Aorta (tissue), 5 donors: Measurements from ENCODE around the gene EVL. TPM values are rescaled to one million over a fixed set of nuclear protein-coding genes. Genes with fewer than 3 reads are reported as not detected.
"Not testable (repeated sequence)": the region's sequence is repeated elsewhere in the genome, so short reads cannot be mapped to it uniquely, and the experiment has no call there.

Experiments
- ATAC-seq: fragments of 200-7000 bp; cut with Tn5 transposase; one replicate; pipeline ENCODE4 v1.9.1; 2022; ENCODE audit warnings: moderate library complexity; ENCODE audit not compliant: low FRiP score
- DNase-seq, 2 donors: peaks; one replicate each; pipeline ENCODE4 v3.0.0-alpha.2; 2020
- H3K27ac ChIP-seq, 2 donors: one replicate each; pipeline ENCODE4 v1.5.1; 2013; ENCODE audit warnings: low read length in 2 of 2, mild to moderate bottlenecking in 2 of 2, moderate library complexity in 2 of 2, control low read depth in 1 of 2, inconsistent platforms in 1 of 2, low read depth in 1 of 2
- H3K27me3 ChIP-seq, 2 donors: one replicate each; pipeline ENCODE4 v1.6.1; 2013; ENCODE audit warnings: control low read depth in 1 of 2, low read length in 1 of 2, mild to moderate bottlenecking in 1 of 2, moderate library complexity in 1 of 2; ENCODE audit not compliant: insufficient read depth in 2 of 2, control insufficient read depth in 1 of 2
- H3K36me3 ChIP-seq, 2 donors: one replicate each; pipeline ENCODE4 v1.6.1; 2013; ENCODE audit warnings: control low read depth in 1 of 2, low read length in 1 of 2, mild to moderate bottlenecking in 1 of 2; ENCODE audit not compliant: insufficient read depth in 2 of 2, control insufficient read depth in 1 of 2
- H3K4me1 ChIP-seq, 2 donors: one replicate each; pipeline ENCODE4 v1.6.1; 2013; ENCODE audit warnings: low read length in 2 of 2, control low read depth in 1 of 2, mild to moderate bottlenecking in 1 of 2, moderate library complexity in 1 of 2; ENCODE audit not compliant: insufficient read depth in 2 of 2, control insufficient read depth in 1 of 2
- H3K4me3 ChIP-seq, 2 donors: one replicate each; pipeline ENCODE4 v1.5.1; 2013; ENCODE audit warnings: low read length in 2 of 2, control low read depth in 1 of 2, mild to moderate bottlenecking in 1 of 2
- H3K9me3 ChIP-seq: one replicate; pipeline ENCODE4 v1.6.1; 2013; ENCODE audit warnings: mild to moderate bottlenecking, low read length; ENCODE audit not compliant: control insufficient read depth
- WGBS, 2 donors: extraction: QIAGEN DNeasy Blood & Tissue Kit; methylation state at CpG; one replicate each; pipeline ENCODE4 v1.1.7; 2013; 5-methylcytosine and 5-hydroxymethylcytosine counted together
- intact Hi-C, 2 donors: fragments of 100-400 bp; cut with DNase I; formaldehyde crosslinking; loops; one replicate each; pipeline versions ENCODE4 v1.14.2 to v1.15.0; 2022
- polyA plus RNA-seq, 2 donors: library from polyadenylated mRNA; stranded (reverse); fragments of 200-250 nt; gene quantifications; one replicate each; pipeline ENCODE4 v1.2.3, GENCODE V29; 2013
- total RNA-seq, 2 donors: library from RNA; stranded (reverse); fragmentation: NEBNext Ultra II Directional; extraction: Animal tissue kit (Norgen Biotek cat#: 25700); gene quantifications; one replicate each; pipeline ENCODE4 v1.2.1, GENCODE V29; 2021
- donor health status: healthy with polysubstance abuse.
- donor health status: Bipolar disorder and iron deficiency.
- donor health status: DM: no; HTN: no; CAD: no.
- donor health status: DM: no; HTN: no; CAD: no.
- donor health status: DM: yes; HTN: yes; CAD: no.

EVL gene
- total and polyA plus RNA-seq, 4 donors = 21.3 to 133 (median 55.7) TPM

DNA sequence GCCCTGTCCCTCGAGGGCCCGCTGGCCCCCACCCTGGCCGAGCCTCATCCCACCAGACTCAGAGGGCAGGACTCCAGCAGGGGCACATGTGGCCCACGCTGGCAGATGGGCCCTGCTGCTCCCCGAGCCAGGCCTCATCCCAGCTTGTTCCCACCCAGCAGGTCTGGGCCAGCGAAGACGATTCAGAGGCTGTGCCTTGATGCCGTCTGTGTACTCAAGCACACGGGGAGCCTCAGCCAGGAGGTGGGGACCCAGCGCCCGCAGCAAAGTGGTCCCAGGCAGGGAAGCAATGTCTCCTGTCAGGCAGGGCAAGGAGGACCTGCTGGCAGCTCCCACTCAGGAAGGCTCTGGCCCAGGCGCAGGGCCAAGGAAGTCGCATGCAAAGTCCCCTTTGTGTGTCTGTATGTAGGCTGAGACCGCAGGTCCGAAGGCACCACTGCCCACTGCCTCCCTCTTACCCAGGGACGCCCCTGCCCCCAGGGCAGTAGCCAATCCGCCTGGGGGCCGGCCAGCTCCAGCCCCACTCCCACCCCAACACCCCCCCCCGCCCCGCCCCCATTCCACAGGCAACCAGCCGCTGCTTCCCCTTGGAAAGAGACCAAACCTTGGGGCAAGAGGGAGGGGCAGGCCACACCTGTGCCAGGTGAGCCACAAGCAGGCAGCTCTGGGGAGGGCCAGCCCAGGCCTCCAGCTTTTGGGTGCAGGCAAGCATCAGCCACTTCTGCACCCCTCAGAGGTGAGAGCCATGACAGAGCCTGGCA is 84.8 kb downstream of the EVL start:
- no peak overlapping the region for H3K27ac ChIP-seq
- no peaks in the 10 kb centered on the region for H3K4me1 ChIP-seq
- intact Hi-C loops = no loop called here
- no peak overlapping the region for H3K4me3 ChIP-seq
- 30 to 45% methylated on average over 16 to 21 of the region's 21 CpGs for WGBS, 2 donors
- H3K36me3 ChIP-seq = no peaks in the 10 kb centered on the region
- peak in 1 of 2 donors; percentile 64 for DNase-seq
- ATAC-seq = no peak
- peaks cover 5% of the 10 kb centered on the region for H3K9me3 ChIP-seq
- H3K27me3 ChIP-seq = no peaks in the 10 kb centered on the region

DNA sequence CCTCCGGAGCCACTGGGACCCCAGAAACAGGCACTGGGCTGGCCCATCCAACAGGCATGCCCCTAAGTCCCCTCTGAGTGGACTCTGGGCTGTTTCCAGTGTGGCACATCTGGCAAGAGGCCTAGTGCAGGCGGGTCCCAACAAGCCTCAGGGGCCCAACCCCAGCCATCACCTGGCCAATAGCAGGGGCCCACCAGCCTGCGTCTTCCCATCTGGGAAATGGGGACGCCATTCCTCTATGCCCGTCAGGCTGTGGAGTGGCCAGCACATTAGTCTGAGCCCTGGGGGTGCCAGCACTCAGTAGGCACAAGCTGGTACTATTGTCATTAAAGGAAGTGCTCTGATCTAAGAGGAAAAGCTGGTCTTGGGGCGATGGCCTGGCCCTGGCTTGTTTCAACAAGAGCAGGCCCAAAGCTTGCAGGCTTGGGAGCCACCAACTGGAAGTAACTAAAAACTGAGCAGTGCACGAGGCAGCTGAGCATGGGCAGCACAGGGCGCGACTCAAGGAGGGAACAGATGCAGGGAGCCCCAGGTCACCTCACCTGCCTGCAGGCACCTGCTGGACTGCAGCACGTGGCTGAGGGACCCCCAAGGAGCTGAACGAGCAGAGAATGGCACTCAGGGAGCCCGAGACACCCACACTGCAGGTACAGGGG is 85.8 kb downstream of the EVL start:
- H3K4me1 ChIP-seq = no peaks in the 10 kb centered on the region
- ATAC-seq (no peak), DNase-seq (no peak)
- no peaks in the 10 kb centered on the region for H3K36me3 ChIP-seq
- WGBS, 2 donors = 76 to 78% methylated on average over 12 of the region's 12 CpGs
- no peak overlapping the region for H3K27ac ChIP-seq
- H3K9me3 ChIP-seq = peaks cover 6% of the 10 kb centered on the region
- intact Hi-C loops = no loop called here
- H3K27me3 ChIP-seq = no peaks in the 10 kb centered on the region
- H3K4me3 ChIP-seq = no peak overlapping the region

DNA sequence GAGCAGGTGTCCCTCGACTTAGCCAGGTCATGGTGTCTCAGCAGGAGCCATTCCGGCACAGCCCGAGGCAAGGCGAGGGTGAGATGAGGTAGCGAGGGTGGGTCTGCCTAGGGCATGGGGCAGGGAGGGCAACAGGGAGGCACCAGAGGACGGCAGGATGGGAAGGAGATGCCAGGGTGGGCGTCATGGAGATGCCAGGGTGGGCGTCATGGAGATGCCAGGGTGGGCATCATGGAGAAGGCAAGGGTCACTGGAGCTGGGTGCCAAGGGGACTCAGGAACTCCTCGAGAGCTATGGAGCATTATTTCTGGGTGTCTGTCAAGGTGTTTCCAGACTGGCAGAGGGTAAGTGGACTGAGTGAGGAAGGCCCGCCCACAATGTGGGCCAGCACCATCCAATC is 86.9 kb downstream of the EVL start:
- Histone ChIP-seq H3K27ac (no peak overlapping the region), H3K4me1 (no peaks in the 10 kb centered on the region), H3K4me3 (no peak overlapping the region), H3K36me3 (no peaks in the 10 kb centered on the region), H3K27me3 (no peaks in the 10 kb centered on the region), H3K9me3 (peaks cover 6% of the 10 kb centered on the region)
- DNase-seq (no peak), ATAC-seq (no peak)
- intact Hi-C loops = no loop called here
- WGBS, 2 donors = 89% methylated on average over 10 of the region's 10 CpGs

DNA sequence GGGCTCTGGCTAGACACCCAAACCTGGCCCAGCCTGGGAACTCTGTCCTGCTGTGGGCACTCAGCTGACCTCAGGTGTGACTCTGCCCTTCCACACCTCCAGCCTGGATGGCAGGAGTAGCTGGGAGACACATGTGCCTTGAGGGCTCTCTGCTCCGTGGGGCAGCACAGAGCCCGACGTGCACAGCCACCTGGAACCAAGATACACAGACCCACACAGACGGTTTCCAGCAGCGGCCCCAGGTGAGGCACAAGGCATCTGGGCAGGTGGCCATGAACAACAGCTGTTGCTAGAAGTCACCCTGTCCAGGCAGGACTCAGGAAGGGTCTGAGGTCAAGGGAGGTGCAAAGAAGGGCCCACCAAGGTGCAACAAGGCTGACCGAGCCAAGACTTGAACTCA is 88.3 kb downstream of the EVL start:
- ATAC-seq = no peak
- Histone ChIP-seq H3K4me3 (no peak overlapping the region), H3K36me3 (no peaks in the 10 kb centered on the region), H3K4me1 (no peaks in the 10 kb centered on the region), H3K27ac (no peak overlapping the region), H3K27me3 (no peaks in the 10 kb centered on the region), H3K9me3 (peaks cover 6% of the 10 kb centered on the region)
- DNase-seq = no peak
- WGBS, 2 donors = 91 to 92% methylated on average over 6 of the region's 6 CpGs
- intact Hi-C loops = no loop called here

DNA sequence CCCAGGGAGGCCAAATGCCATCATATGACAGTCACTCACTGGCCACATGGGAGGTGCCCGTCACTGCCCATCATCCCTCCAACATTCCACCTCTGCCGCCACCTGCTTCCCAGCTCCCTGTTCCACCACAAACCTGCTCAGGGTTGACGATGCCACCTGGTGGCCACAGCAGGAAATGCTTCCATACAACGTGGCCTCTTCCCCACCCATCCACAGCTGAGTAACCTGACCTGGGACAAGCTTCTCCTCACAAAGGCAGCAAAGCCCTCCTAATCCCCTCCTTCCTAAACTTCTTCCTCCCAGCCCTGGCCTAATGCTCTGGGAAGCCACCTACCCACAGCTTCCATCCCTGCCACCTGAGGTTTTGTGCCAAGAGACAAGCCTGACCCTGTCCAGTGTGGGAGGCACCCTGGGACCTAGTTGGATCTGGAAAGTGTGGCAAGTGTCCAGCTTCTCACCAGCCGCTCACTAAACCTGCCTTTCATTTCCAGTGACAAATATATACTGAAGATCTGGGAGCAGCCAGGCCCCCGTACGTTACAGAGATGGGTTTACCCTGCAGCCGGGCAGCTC is 89.9 kb downstream of the EVL start:
- no peak overlapping the region for H3K27ac ChIP-seq
- WGBS, 2 donors = 66% methylated on average over 8 of the region's 8 CpGs
- intact Hi-C loops = no loop called here
- no peak overlapping the region for H3K4me3 ChIP-seq
- H3K9me3 ChIP-seq = peaks cover 6% of the 10 kb centered on the region
- DNase-seq (peak in 1 of 2 donors; percentile 68), ATAC-seq (no peak)
- no peaks in the 10 kb centered on the region for H3K36me3 ChIP-seq
- no peaks in the 10 kb centered on the region for H3K4me1 ChIP-seq
- H3K27me3 ChIP-seq = no peaks in the 10 kb centered on the region

DNA sequence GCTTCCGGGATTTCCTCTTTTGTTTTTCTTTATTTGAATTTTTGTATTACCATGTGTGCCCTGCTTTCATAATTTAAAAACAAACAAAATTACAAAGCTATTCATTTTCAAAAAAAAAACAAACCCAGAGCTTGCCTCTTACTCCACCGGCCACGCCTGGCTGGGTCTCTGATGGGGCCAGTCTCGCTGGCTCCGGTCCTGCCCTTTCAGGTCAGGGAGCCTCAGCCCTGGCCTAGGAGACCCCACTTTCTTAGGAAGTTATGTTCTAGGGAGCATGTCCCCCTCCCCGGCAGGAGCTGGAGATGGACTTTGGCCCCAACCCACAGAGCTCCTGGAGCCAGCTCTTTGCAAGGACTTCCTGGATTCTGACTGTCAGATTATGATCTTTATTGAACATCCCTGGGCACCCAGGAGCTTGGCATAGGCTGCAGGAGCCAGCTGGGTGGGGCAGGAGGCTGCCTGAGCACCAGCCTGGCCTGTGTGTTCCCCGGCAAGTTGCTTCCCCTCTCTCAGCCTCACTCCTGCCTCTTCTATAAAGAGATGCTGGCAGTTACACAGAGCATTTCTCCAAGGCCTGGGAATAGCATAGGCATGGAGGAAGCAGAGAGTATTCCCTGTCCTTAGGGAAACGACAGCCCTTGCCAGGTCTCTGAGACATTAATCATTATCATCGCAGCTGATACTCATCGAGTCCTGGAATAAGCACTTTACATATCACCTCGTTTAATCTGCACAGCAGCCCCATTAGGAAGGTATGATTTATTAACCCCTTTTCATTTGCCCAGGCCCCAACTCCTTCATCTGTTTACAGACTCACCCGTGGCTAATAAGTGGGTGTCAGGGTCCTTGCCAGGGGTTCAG is 90.8 kb downstream of the EVL start:
- H3K4me3 ChIP-seq = no peak overlapping the region
- no peak for DNase-seq
- no peaks in the 10 kb centered on the region for H3K27me3 ChIP-seq
- 82 to 85% methylated on average over 12 of the region's 12 CpGs for WGBS, 2 donors
- ATAC-seq = no peak
- no peaks in the 10 kb centered on the region for H3K36me3 ChIP-seq
- H3K9me3 ChIP-seq = peaks cover 6% of the 10 kb centered on the region
- H3K4me1 ChIP-seq = no peaks in the 10 kb centered on the region
- H3K27ac ChIP-seq = no peak overlapping the region
- intact Hi-C loops = no loop called here

DNA sequence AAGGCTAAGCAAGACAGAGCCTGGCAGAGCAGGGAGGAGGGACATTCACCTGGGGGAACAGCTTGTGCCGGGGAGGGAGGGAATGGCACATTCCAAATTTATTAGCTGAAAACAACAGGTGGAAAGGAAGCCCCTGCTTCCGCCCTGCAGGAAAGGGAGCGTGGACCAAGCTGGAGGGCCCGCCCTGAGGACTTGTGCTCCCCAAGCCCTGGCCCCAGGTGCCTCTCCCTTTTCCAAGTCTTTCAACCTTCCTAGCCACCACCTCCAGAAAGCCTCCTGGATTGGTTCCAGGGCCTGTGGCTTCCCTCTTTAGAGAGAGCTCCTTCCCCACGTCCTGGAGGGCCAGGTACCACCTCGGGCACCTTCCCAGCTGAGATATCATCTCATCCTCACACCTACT is 91.6 kb downstream of the EVL start:
- Histone ChIP-seq H3K27me3 (no peaks in the 10 kb centered on the region), H3K27ac (no peak overlapping the region), H3K9me3 (peaks cover 6% of the 10 kb centered on the region), H3K36me3 (no peaks in the 10 kb centered on the region), H3K4me1 (no peaks in the 10 kb centered on the region), H3K4me3 (no peak overlapping the region)
- ATAC-seq (no peak), DNase-seq (no peak)
- intact Hi-C loops = no loop called here
- 89 to 94% methylated on average over 6 of the region's 6 CpGs for WGBS, 2 donors

DNA sequence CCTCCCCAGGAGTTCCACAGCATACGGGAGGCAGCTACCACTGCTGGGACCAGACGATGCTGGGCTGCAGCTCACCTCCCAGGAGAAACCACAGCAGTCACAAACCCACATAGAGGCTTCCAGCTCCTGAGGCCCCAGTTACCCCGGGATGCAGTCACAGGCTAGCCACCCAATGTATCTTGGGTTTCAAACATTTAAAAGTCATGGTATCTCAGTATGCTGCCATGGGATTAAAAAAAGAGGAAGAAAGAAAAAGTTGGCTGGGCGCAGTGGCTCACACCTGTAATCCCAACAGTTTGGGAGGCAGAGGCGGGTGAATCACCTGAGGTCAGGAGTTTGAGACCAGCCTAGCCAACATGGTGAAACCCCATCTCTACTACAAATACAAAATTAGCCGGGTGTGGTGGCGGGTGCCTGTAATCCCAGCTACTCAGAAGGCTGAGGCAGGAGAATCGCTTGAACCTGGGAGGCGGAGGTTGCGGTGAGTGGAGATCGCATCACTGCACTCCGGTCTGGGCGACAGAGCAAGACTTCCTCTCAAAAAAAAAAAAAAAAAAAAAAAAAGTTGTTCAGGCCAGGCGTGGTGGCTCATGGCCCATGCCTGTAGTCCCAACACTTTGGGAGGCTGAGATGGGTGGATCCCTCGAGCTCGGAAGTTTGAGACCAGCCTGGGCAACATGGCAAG is 92.5 kb downstream of the EVL start:
- DNase-seq, ATAC-seq: not testable (repeated sequence)
- WGBS, 2 donors = 86 to 88% methylated on average over 16 of the region's 16 CpGs

More for the DNA sequence above, 92.5 kb downstream of the EVL start:
- H3K36me3 ChIP-seq, H3K27ac ChIP-seq, H3K4me1 ChIP-seq, H3K27me3 ChIP-seq, H3K4me3 ChIP-seq, H3K9me3 ChIP-seq, intact Hi-C loops: not testable (repeated sequence)
